IMR-90 (cell line): ENCODE data around the gene NATD1. TPM values are rescaled to one million over a fixed set of nuclear protein-coding genes. Genes with fewer than 3 reads are reported as not detected.

Source experiments
- ATAC-seq: fragments of 200-7000 bp; cut with Tn5 transposase; 2 replicates; pipeline ENCODE4 v1.9.1; 2020; ENCODE audit warnings: low read depth, mild to moderate bottlenecking, moderate library complexity
- BruUV-seq: library from RNA; stranded (reverse); fragments of 400-500 nt; replicated peaks from 2 replicates; lab custom pipeline; 2021; lab: Mats Ljungman, UMichigan
- CTCF ChIA-PET: fragments of 300-600 bp; formaldehyde crosslinking; extraction: SDS; loops from one replicate; lab custom pipeline; 2021; ENCODE audit warnings: antibody characterized with exemption; lab: Yijun Ruan, JAX
- POLR2A ChIA-PET: fragments of 300-600 bp; sonication (Branson Sonifier 250); formaldehyde crosslinking; loops from one replicate; lab custom pipeline; 2022; ENCODE audit warnings: antibody characterized with exemption; ENCODE audit not compliant: unreplicated experiment; lab: Charles Lee
- DNase-seq: peaks from one replicate; pipeline ENCODE4 v3.0.0; 2013
- H2AFZ ChIP-seq: replicated peaks from 2 replicates; pipeline ENCODE3; 2013; ENCODE audit warnings: low read length, mild to moderate bottlenecking; ENCODE audit not compliant: poor library complexity
- H2AK5ac ChIP-seq: 2 replicates; pipeline ENCODE4 v1.6.1; 2013; ENCODE audit warnings: low read depth, low read length, inconsistent platforms
- H2AK9ac ChIP-seq: replicated peaks from 2 replicates; pipeline ENCODE3; 2013; ENCODE audit warnings: mild to moderate bottlenecking, low read depth, low read length, moderate library complexity; ENCODE audit not compliant: poor library complexity
- H2BK120ac ChIP-seq: 2 replicates; pipeline ENCODE4 v1.6.1; 2013; ENCODE audit warnings: low read depth, low read length, inconsistent platforms
- H2BK15ac ChIP-seq: 3 replicates; pipeline ENCODE4 v1.6.1; 2013; ENCODE audit warnings: low read depth, low read length, inconsistent platforms
- H2BK20ac ChIP-seq: 2 replicates; pipeline ENCODE4 v1.6.1; 2013; ENCODE audit warnings: low read depth, mild to moderate bottlenecking, inconsistent platforms, low read length, moderate library complexity
- H2BK5ac ChIP-seq: 2 replicates; pipeline ENCODE4 v1.6.1; 2013; ENCODE audit warnings: mild to moderate bottlenecking, low read depth, low read length, inconsistent platforms; ENCODE audit not compliant: poor library complexity, severe bottlenecking
- H3K14ac ChIP-seq: replicated peaks from 2 replicates; pipeline ENCODE4 v1.6.1; 2013; ENCODE audit warnings: low read depth, low read length, inconsistent platforms
- H3K18ac ChIP-seq: 2 replicates; pipeline ENCODE4 v1.6.1; 2013; ENCODE audit warnings: low read depth, low read length, control low read depth
- H3K23ac ChIP-seq: 2 replicates; pipeline ENCODE4 v1.6.1; 2013; ENCODE audit warnings: low read depth, low read length, inconsistent platforms
- H3K27ac ChIP-seq: 2 replicates; pipeline ENCODE4 v1.5.1; 2013; ENCODE audit warnings: mild to moderate bottlenecking, control low read depth, low read length; ENCODE audit not compliant: insufficient read depth
- H3K27me3 ChIP-seq: 2 replicates; pipeline ENCODE4 v1.6.1; 2013; ENCODE audit warnings: low read length; ENCODE audit not compliant: control insufficient read depth, insufficient read depth
- H3K36me3 ChIP-seq: 2 replicates; pipeline ENCODE4 v1.6.1; 2013; ENCODE audit warnings: low read length, mixed read lengths; ENCODE audit not compliant: control insufficient read depth, insufficient read depth
- H3K4ac ChIP-seq: 2 replicates; pipeline ENCODE4 v1.6.1; 2013; ENCODE audit warnings: low read depth, low read length, inconsistent platforms
- H3K4me1 ChIP-seq: 2 replicates; pipeline ENCODE4 v1.6.1; 2013; ENCODE audit warnings: low read length, mixed read lengths; ENCODE audit not compliant: control insufficient read depth, insufficient read depth
- H3K4me2 ChIP-seq: 2 replicates; pipeline ENCODE4 v1.6.1; 2013; ENCODE audit warnings: low read depth, mild to moderate bottlenecking, control low read depth, low read length, moderate library complexity
- H3K4me3 ChIP-seq: 2 replicates; pipeline ENCODE4 v1.5.1; 2013; ENCODE audit warnings: low read depth, mild to moderate bottlenecking, control low read depth, low read length, moderate library complexity; ENCODE audit not compliant: insufficient read depth
- H3K56ac ChIP-seq: 2 replicates; pipeline ENCODE4 v1.6.1; 2013; ENCODE audit warnings: low read length, inconsistent platforms; ENCODE audit not compliant: insufficient read depth; ENCODE audit errors: extremely low read depth
- H3K79me1 ChIP-seq, 2 experiments: 2 replicates each; pipeline ENCODE4 v1.6.1; 2013; ENCODE audit warnings: low read length in 2 of 2, inconsistent platforms in 1 of 2, low read depth in 1 of 2
- H3K9ac ChIP-seq: 2 replicates; pipeline ENCODE4 v1.6.1; 2013; ENCODE audit warnings: low read depth, low read length, control low read depth
- H3K9me1 ChIP-seq: 2 replicates; pipeline ENCODE4 v1.6.1; 2013; ENCODE audit warnings: low read length, inconsistent platforms; ENCODE audit not compliant: insufficient read depth
- H3K9me3 ChIP-seq: 2 replicates; pipeline ENCODE4 v1.6.1; 2013; ENCODE audit warnings: low read length; ENCODE audit not compliant: control insufficient read depth, insufficient read depth
- H4K20me1 ChIP-seq: 2 replicates; pipeline ENCODE4 v1.6.1; 2013; ENCODE audit warnings: low read length, inconsistent platforms; ENCODE audit not compliant: insufficient read depth
- H4K5ac ChIP-seq: 2 replicates; pipeline ENCODE4 v1.6.1; 2013; ENCODE audit warnings: mild to moderate bottlenecking, low read depth, low read length, control low read depth
- H4K8ac ChIP-seq, 2 experiments: 2 replicates each; pipeline ENCODE4 v1.6.1; 2013; ENCODE audit warnings: low read depth in 2 of 2, low read length in 2 of 2, control low read depth in 1 of 2, inconsistent platforms in 1 of 2
- H4K91ac ChIP-seq: 2 replicates; pipeline ENCODE4 v1.6.1; 2013; ENCODE audit warnings: low read depth, low read length, inconsistent platforms; ENCODE audit not compliant: insufficient read depth
- BHLHE40 ChIP-seq: fragments of 150-350 bp; IDR thresholded peaks from 2 replicates; pipeline ENCODE4 v1.6.1; 2016; ENCODE audit warnings: mild to moderate bottlenecking, low read depth, low read length
- CEBPB ChIP-seq: IDR thresholded peaks from 2 replicates; pipeline ENCODE4 v1.6.1; 2012; ENCODE audit warnings: low read depth, low read length, improper control_type of control experiment
- FOS ChIP-seq: fragments of 150-350 bp; IDR thresholded peaks from 2 replicates; pipeline ENCODE4 v1.6.1; 2016; ENCODE audit warnings: low read depth, low read length
- MAFK ChIP-seq: IDR thresholded peaks from 2 replicates; pipeline ENCODE4 v1.6.1; 2012; ENCODE audit warnings: low read depth, low read length, improper control_type of control experiment
- MAZ ChIP-seq: IDR thresholded peaks from 2 replicates; pipeline ENCODE4 v1.6.1; 2012; ENCODE audit warnings: low read depth, mild to moderate bottlenecking, low read length, improper control_type of control experiment, moderate library complexity, borderline replicate concordance
- MXI1 ChIP-seq: IDR thresholded peaks from 2 replicates; pipeline ENCODE4 v1.6.1; 2012; ENCODE audit warnings: low read depth, mild to moderate bottlenecking, low read length, moderate library complexity, borderline replicate concordance
- NFE2L2 ChIP-seq: fragments of 150-350 bp; IDR thresholded peaks from 2 replicates; pipeline ENCODE4 v1.6.1; 2016; ENCODE audit warnings: low read depth, mild to moderate bottlenecking, low read length
- POLR2A ChIP-seq: IDR thresholded peaks from 2 replicates; pipeline ENCODE4 v1.6.1; 2012; ENCODE audit warnings: mild to moderate bottlenecking, low read depth, low read length
- RCOR1 ChIP-seq: IDR thresholded peaks from 2 replicates; pipeline ENCODE4 v1.6.1; 2012; ENCODE audit warnings: mild to moderate bottlenecking, low read length, improper control_type of control experiment; ENCODE audit not compliant: insufficient replicate concordance
- RFX5 ChIP-seq: IDR thresholded peaks from 2 replicates; pipeline ENCODE4 v1.8.0; 2012; ENCODE audit warnings: low read depth, mild to moderate bottlenecking, low read length, moderate library complexity
- SMC3 ChIP-seq: fragments of 150-350 bp; IDR thresholded peaks from 2 replicates; pipeline ENCODE4 v1.6.1; 2016; ENCODE audit warnings: low read depth, mild to moderate bottlenecking, antibody characterized with exemption, low read length, moderate library complexity
- WGBS, 2 experiments: methylation state at CpG; one replicate each; pipeline versions ENCODE4 v1.1.5 to v1.1.7; 2013; ENCODE audit warnings: missing lambda C conversion rate in 2 of 2; ENCODE audit not compliant: insufficient read length in 1 of 2; ENCODE audit errors: extremely low coverage in 2 of 2; 5-methylcytosine and 5-hydroxymethylcytosine counted together
- dilution Hi-C: fragments of 300-500 bp; cut with HindIII; formaldehyde crosslinking; loops from one replicate; pipeline ENCODE4 v1.14.3; 2018; ENCODE audit warnings: low sequenced_read_pairs; ENCODE audit not compliant: unreplicated experiment
- in situ Hi-C: fragments of 300-500 bp; cut with MboI; formaldehyde crosslinking; loops from 3 replicates; pipeline ENCODE4 v1.14.3; 2019; ENCODE audit warnings: low sequenced_read_pairs, inconsistent platforms, mixed read lengths
- intact Hi-C: fragments of 100-400 bp; cut with micrococcal nuclease; formaldehyde crosslinking; loops from 2 replicates; pipeline ENCODE4 v1.10.0; 2022
- polyA plus RNA-seq, 3 experiments: library from polyadenylated mRNA; depleted of rRNA; stranded (reverse); fragments of >200 nt; gene quantifications; 2 replicates each; pipeline ENCODE4 v1.2.3, GENCODE V29; 2012; ENCODE audit warnings: low replicate concordance in 1 of 3
- total RNA-seq: library from RNA; depleted of rRNA; stranded (reverse); fragments of >200 nt; gene quantifications from 2 replicates; pipeline ENCODE4 v1.2.3, GENCODE V29; 2012
- TF ChIP-seq, protein P1 (sequence below): fragments of 150-350 bp; IDR thresholded peaks from 2 replicates; pipeline ENCODE4 v1.6.1; 2016; ENCODE audit warnings: low read depth, mild to moderate bottlenecking, low read length, moderate library complexity, borderline replicate concordance
- TF ChIP-seq, protein P2 (sequence below): conservative IDR thresholded peaks from 2 replicates; pipeline ENCODE4 v1.5.1; 2012; ENCODE audit warnings: mild to moderate bottlenecking, low read depth, low read length, improper control_type of control experiment
- TF ChIP-seq, protein P3 (sequence below): fragments of 150-350 bp; IDR thresholded peaks from 2 replicates; pipeline ENCODE4 v1.6.1; 2017; ENCODE audit warnings: mild to moderate bottlenecking, antibody characterized with exemption, low read length, low read depth

NATD1 gene
- total and polyA plus RNA-seq, 2 of the 4 experiments (the other 2 are of a cell fraction), result 0.90 to 4.3 TPM

DNA sequence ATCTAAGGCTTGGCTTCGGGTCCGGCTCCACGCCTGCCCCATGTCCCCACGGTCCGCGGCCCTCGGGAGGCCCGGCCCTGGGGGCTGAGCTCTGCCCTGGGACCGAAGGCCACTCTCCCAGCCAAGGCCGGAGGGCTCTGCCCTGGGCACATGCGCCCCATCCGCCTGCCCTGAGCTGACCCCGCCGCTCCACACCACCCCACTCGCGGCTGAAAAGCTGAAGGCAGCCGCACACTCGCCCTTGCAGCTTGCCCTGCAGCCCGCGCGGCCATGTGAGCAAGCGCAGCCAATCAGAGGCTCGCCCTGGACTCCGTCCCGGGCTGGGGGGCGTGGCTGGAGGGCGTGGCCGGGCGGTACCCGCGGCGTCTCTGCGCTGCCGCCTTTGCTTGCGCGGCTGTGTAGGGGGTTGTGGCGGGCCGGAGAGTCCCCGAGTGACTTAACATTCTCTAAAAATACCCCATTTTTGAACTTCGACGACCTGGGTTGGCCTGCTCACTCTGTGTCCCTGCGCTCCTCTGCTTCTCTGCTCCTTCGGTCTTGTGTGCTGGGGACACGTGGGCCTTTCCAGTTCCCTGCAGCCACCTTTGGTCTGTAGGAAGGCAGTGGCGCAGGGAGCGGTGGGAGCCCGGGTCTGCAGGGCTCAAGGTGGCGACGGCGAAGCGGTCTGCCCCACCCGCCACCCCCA, 22.5 kb upstream of the NATD1 start:
- H2BK20ac ChIP-seq, result no peak overlapping the region
- 0 out of 2 replicates have a peak overlapping the region, but pooled peaks have one; percentile 7 for H2AK5ac ChIP-seq
- H3K27me3 ChIP-seq, result no peaks in the 10 kb centered on the region
- H3K9ac ChIP-seq, result peak overlapping the region; percentile 78
- H3K56ac ChIP-seq, result peak overlapping the region; percentile 40; the same call in 1 of the 2 replicates
- H3K4me2 ChIP-seq, result peak overlapping the region; percentile 88
- peaks cover 3 to 8% of the 10 kb centered on the region in 2 experiments; a peak in 3 of 4 replicates for H3K79me1 ChIP-seq
- H4K91ac ChIP-seq, result peak overlapping the region; percentile 84
- intact Hi-C loops, result no loop called here
- H3K4ac ChIP-seq, result peak overlapping the region; percentile 84
- H3K36me3 ChIP-seq, result no peaks in the 10 kb centered on the region
- in situ Hi-C loops, result no loop called here
- no peaks in the 10 kb centered on the region for H3K9me1 ChIP-seq
- H3K18ac ChIP-seq, result peak overlapping the region; percentile 10; the same call in 1 of the 2 replicates
- POLR2A ChIA-PET, result interaction anchor here (0.6 to 0.7 kb wide), 2 partner anchors 11 to 309 kb away, joined by 3 to 5 read pairs; no protein-coding TSS in a partner anchor
- DNase-seq (peak; percentile 64), ATAC-seq (peak; percentile 96)
- H3K27ac ChIP-seq, result peak overlapping the region; percentile 53
- BruUV-seq, result no TSS peak
- CTCF ChIA-PET, result no interaction called here
- peak overlapping the region; percentile 74 for H2AK9ac ChIP-seq
- dilution Hi-C loops, result no loop called here
- H4K20me1 ChIP-seq, result no peaks in the 10 kb centered on the region
- peak overlapping the region; percentile 96 for H3K14ac ChIP-seq
- H2BK5ac ChIP-seq, result peak overlapping the region; percentile 18
- H4K5ac ChIP-seq, result peak overlapping the region; percentile 47
- peak overlapping the region; percentile 74 for H2BK120ac ChIP-seq
- H3K23ac ChIP-seq, result peak overlapping the region; percentile 62
- no peaks in the 10 kb centered on the region for H3K9me3 ChIP-seq
- TF ChIP-seq POLR2A (no peak), RFX5 (no peak), MAFK (no peak), BHLHE40 (no peak), NFE2L2 (no peak), RCOR1 (no peak), MXI1 (peak; percentile 63; the same call in 1 of the 2 replicates), FOS (0 out of 2 replicates have a peak, but pooled peaks have one; percentile 8), MAZ (no peak), SMC3 (no peak), CEBPB (no peak)
- TF ChIP-seq, protein P1, sequence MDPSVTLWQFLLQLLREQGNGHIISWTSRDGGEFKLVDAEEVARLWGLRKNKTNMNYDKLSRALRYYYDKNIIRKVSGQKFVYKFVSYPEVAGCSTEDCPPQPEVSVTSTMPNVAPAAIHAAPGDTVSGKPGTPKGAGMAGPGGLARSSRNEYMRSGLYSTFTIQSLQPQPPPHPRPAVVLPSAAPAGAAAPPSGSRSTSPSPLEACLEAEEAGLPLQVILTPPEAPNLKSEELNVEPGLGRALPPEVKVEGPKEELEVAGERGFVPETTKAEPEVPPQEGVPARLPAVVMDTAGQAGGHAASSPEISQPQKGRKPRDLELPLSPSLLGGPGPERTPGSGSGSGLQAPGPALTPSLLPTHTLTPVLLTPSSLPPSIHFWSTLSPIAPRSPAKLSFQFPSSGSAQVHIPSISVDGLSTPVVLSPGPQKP, result no peak
- TF ChIP-seq, protein P2, sequence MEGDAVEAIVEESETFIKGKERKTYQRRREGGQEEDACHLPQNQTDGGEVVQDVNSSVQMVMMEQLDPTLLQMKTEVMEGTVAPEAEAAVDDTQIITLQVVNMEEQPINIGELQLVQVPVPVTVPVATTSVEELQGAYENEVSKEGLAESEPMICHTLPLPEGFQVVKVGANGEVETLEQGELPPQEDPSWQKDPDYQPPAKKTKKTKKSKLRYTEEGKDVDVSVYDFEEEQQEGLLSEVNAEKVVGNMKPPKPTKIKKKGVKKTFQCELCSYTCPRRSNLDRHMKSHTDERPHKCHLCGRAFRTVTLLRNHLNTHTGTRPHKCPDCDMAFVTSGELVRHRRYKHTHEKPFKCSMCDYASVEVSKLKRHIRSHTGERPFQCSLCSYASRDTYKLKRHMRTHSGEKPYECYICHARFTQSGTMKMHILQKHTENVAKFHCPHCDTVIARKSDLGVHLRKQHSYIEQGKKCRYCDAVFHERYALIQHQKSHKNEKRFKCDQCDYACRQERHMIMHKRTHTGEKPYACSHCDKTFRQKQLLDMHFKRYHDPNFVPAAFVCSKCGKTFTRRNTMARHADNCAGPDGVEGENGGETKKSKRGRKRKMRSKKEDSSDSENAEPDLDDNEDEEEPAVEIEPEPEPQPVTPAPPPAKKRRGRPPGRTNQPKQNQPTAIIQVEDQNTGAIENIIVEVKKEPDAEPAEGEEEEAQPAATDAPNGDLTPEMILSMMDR, result no peak
- TF ChIP-seq, protein P3, sequence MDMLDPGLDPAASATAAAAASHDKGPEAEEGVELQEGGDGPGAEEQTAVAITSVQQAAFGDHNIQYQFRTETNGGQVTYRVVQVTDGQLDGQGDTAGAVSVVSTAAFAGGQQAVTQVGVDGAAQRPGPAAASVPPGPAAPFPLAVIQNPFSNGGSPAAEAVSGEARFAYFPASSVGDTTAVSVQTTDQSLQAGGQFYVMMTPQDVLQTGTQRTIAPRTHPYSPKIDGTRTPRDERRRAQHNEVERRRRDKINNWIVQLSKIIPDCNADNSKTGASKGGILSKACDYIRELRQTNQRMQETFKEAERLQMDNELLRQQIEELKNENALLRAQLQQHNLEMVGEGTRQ, result peak; percentile 97
- 3% methylated on average over 20 of the region's 52 CpGs; no CpG with 5 or more reads in 1 of the 2 experiments for WGBS, 2 experiments
- peak overlapping the region; percentile 57 for H3K4me3 ChIP-seq
- peaks cover 11% of the 10 kb centered on the region for H3K4me1 ChIP-seq
- H2BK15ac ChIP-seq, result peak overlapping the region; percentile 63; the same call in 1 of the 3 replicates
- H2AFZ ChIP-seq, result peak overlapping the region; percentile 98
- peak overlapping the region; percentile 85 to 95 for H4K8ac ChIP-seq
